ENCODE data around the gene SPINDOC. TPM values are rescaled to one million over a fixed set of nuclear protein-coding genes. Genes with fewer than 3 reads are reported as not detected.
A peak's percentile ranks its signal among the peaks of the same experiment; 100 is the strongest.

SPINDOC gene
- total RNA-seq, 4 donors from 2014 or later, result 1.5 to 9.8 (median 5.2) TPM

- intact Hi-C loops (cut with DNase I; ENCODE audit: low total_unique reads) (loop anchor here (2.0 to 5.0 kb wide), 2 partner anchors 105 to 308 kb away; no protein-coding TSS in a partner anchor), in situ Hi-C loops (cut with MboI; ENCODE audit: low pct_ligation_motif_present in 1 of 4, low pct_unique_long_range_greater_than_20kb in 1 of 4, low sequenced_read_pairs in 3 of 4) (loop anchor here (5.0 to 25.0 kb wide), 5 partner anchors 65 to 323 kb away; partner anchors contain the start of gene MACROD1 (in 1 of the 4))
- H3K27ac ChIP-seq, result peak overlapping the region; percentile 90 to 95 (median 94)
- H3K36me3 ChIP-seq, result peaks cover 0 to 6% (median 0%) of the 10 kb centered on the region in 4 donors
- TF ChIP-seq EP300 (IDR thresholded peaks at IDR 0.05; ENCODE audit: low read depth) (no peak), POLR2AphosphoS5 (IDR thresholded peaks at IDR 0.05) (no peak), POLR2A (IDR thresholded peaks at IDR 0.05) (peak; percentile 7), CTCF (IDR thresholded peaks at IDR 0.05) (no peak)
- no peaks in the 10 kb centered on the region for H3K27me3 ChIP-seq
- 0 to 1% methylated on average over 22 to 40 of the region's 40 CpGs for WGBS, 2 donors (ENCODE audit: low coverage in 1 of 2)
- peak; percentile 55 for DNase-seq
- H3K4me1 ChIP-seq, result peaks cover 35 to 64% (median 45%) of the 10 kb centered on the region in 4 donors
- H3K9me3 ChIP-seq, result no peaks in the 10 kb centered on the region
- H3K4me3 ChIP-seq, result peak overlapping the region; percentile 78 to 97 (median 92)
These were observed 26.5 kb downstream of the SPINDOC start for GRCh38 chr11:63839508-63840355.

- peaks cover 35 to 72% (median 47%) of the 10 kb centered on the region in 4 donors for H3K4me1 ChIP-seq
- H3K4me3 ChIP-seq, result peak overlapping the region; percentile 78 to 97 (median 92)
- TF ChIP-seq CTCF (IDR thresholded peaks at IDR 0.05) (no peak), POLR2A (IDR thresholded peaks at IDR 0.05) (no peak), POLR2AphosphoS5 (IDR thresholded peaks at IDR 0.05) (no peak), EP300 (IDR thresholded peaks at IDR 0.05; ENCODE audit: low read depth) (no peak)
- H3K9me3 ChIP-seq, result no peaks in the 10 kb centered on the region
- WGBS, 2 donors (ENCODE audit: low coverage in 1 of 2), result 2 to 4% methylated on average over 11 to 13 of the region's 13 CpGs
- H3K27me3 ChIP-seq, result no peaks in the 10 kb centered on the region
- DNase-seq, result no peak
- intact Hi-C loops (cut with DNase I; ENCODE audit: low total_unique reads) (no loop called here), in situ Hi-C loops (cut with MboI; ENCODE audit: low pct_ligation_motif_present in 1 of 4, low pct_unique_long_range_greater_than_20kb in 1 of 4, low sequenced_read_pairs in 3 of 4) (loop anchor here in 1 of 4 donors (25.0 kb wide), 1 partner anchor 322 kb away; the partner anchor contains the start of gene MACROD1)
- H3K36me3 ChIP-seq, result peaks cover 0 to 6% (median 0%) of the 10 kb centered on the region in 4 donors
- H3K27ac ChIP-seq, result peak overlapping the region; percentile 90 to 95 (median 94)
These were observed 27.3 kb downstream of the SPINDOC start for GRCh38 chr11:63840356-63841060.

- in situ Hi-C loops (cut with MboI; ENCODE audit: low pct_ligation_motif_present in 1 of 4, low pct_unique_long_range_greater_than_20kb in 1 of 4, low sequenced_read_pairs in 3 of 4), result loop anchor here in 1 of 4 donors (25.0 kb wide), 1 partner anchor 321 kb away; the partner anchor contains the start of gene MACROD1
- DNase-seq, result no peak
- H3K27me3 ChIP-seq, result no peaks in the 10 kb centered on the region
- intact Hi-C loops (cut with DNase I; ENCODE audit: low total_unique reads), result no loop called here
- H3K4me3 ChIP-seq, result peak overlapping the region in 2 of 4 donors; percentile 78 to 93
- H3K36me3 ChIP-seq, result peaks cover 0 to 6% (median 0%) of the 10 kb centered on the region in 4 donors
- 28 to 30% methylated on average over 1 to 3 of the region's 3 CpGs for WGBS, 2 donors (ENCODE audit: low coverage in 1 of 2)
- peaks cover 35 to 79% (median 47%) of the 10 kb centered on the region in 4 donors for H3K4me1 ChIP-seq
- TF ChIP-seq POLR2AphosphoS5 (IDR thresholded peaks at IDR 0.05) (no peak), CTCF (IDR thresholded peaks at IDR 0.05) (no peak), EP300 (IDR thresholded peaks at IDR 0.05; ENCODE audit: low read depth) (no peak), POLR2A (IDR thresholded peaks at IDR 0.05) (no peak)
- H3K27ac ChIP-seq, result peak overlapping the region; percentile 90 to 95 (median 94)
- no peaks in the 10 kb centered on the region for H3K9me3 ChIP-seq
These were observed 28.3 kb downstream of the SPINDOC start for GRCh38 chr11:63841554-63841953.
